GM23248 (cell line): ENCODE results near the gene DCAF6. TPM values are rescaled to one million over a fixed set of nuclear protein-coding genes. Genes with fewer than 3 reads are reported as not detected.

Source experiments
- DNase-seq: peaks from one replicate; pipeline ENCODE4 v3.0.0-alpha.2; 2015
- H2AFZ ChIP-seq: fragments of 200-600 bp; sonication (generic); 2 replicates; pipeline ENCODE4 v1.6.1; 2016; ENCODE audit warnings: antibody characterized with exemption
- H3F3A ChIP-seq: fragments of 200-600 bp; sonication (generic); 2 replicates; pipeline ENCODE4 v1.6.1; 2016; ENCODE audit warnings: mild to moderate bottlenecking, antibody characterized with exemption, mixed run types; ENCODE audit not compliant: insufficient read depth
- H3K27ac ChIP-seq: fragments of 200-600 bp; sonication (generic); 2 replicates; pipeline ENCODE4 v1.5.1; 2016; ENCODE audit warnings: mild to moderate bottlenecking
- H3K27me3 ChIP-seq: fragments of 200-600 bp; sonication (generic); replicated peaks from 2 replicates; pipeline ENCODE4 v1.6.1; 2016; ENCODE audit warnings: mild to moderate bottlenecking; ENCODE audit not compliant: insufficient read depth
- H3K36me3 ChIP-seq: fragments of 200-600 bp; sonication (generic); 2 replicates; pipeline ENCODE4 v1.6.1; 2016; ENCODE audit warnings: low read depth, mild to moderate bottlenecking
- H3K4me1 ChIP-seq: fragments of 200-600 bp; sonication (generic); 2 replicates; pipeline ENCODE4 v1.6.1; 2016; ENCODE audit warnings: mild to moderate bottlenecking; ENCODE audit not compliant: insufficient read depth
- H3K4me2 ChIP-seq: fragments of 200-600 bp; sonication (generic); one replicate; pipeline ENCODE4 v1.6.1; 2016; ENCODE audit warnings: mild to moderate bottlenecking; ENCODE audit not compliant: unreplicated experiment
- H3K4me3 ChIP-seq: fragments of 200-600 bp; sonication (generic); 2 replicates; pipeline ENCODE4 v1.5.1; 2016; ENCODE audit warnings: mild to moderate bottlenecking
- H3K79me2 ChIP-seq: fragments of 200-600 bp; sonication (generic); 2 replicates; pipeline ENCODE4 v1.6.1; 2016; ENCODE audit warnings: mild to moderate bottlenecking; ENCODE audit not compliant: insufficient read depth
- H3K9ac ChIP-seq: fragments of 200-600 bp; sonication (generic); 2 replicates; pipeline ENCODE4 v1.6.1; 2016; ENCODE audit warnings: mild to moderate bottlenecking
- H3K9me2 ChIP-seq: fragments of 200-600 bp; sonication (generic); 2 replicates; pipeline ENCODE4 v1.6.1; 2016; ENCODE audit warnings: mixed run types, mild to moderate bottlenecking, moderate library complexity; ENCODE audit not compliant: insufficient read depth
- H3K9me3 ChIP-seq: fragments of 200-600 bp; sonication (generic); one replicate; pipeline ENCODE4 v1.6.1; 2017; ENCODE audit warnings: low read depth
- H4K20me1 ChIP-seq: fragments of 200-600 bp; sonication (generic); 2 replicates; pipeline ENCODE4 v1.6.0; 2016; ENCODE audit not compliant: insufficient read depth
- EZH2 ChIP-seq: fragments of 200-600 bp; sonication (generic); IDR thresholded peaks from 2 replicates; pipeline ENCODE4 v1.6.1; 2018; ENCODE audit warnings: antibody characterized with exemption, mild to moderate bottlenecking; ENCODE audit not compliant: insufficient read depth, poor library complexity, severe bottlenecking
- EZH2phosphoT487 ChIP-seq: fragments of 200-600 bp; sonication (generic); IDR thresholded peaks from 2 replicates; pipeline ENCODE4 v1.6.1; 2018; ENCODE audit warnings: antibody characterized with exemption, moderate library complexity, mild to moderate bottlenecking, low read depth; ENCODE audit not compliant: insufficient read depth
- WGBS, 2 experiments: methylation state at CpG; one replicate each; pipeline ENCODE4 v1.1.6; 2015 to 2017; ENCODE audit warnings: low lambda C conversion rate in 2 of 2, low coverage in 1 of 2; ENCODE audit errors: missing lambda C conversion rate in 2 of 2; 5-methylcytosine and 5-hydroxymethylcytosine counted together
- in situ Hi-C: fragments of 300-500 bp; cut with MboI; formaldehyde crosslinking; loops from 2 replicates; pipeline ENCODE4 v1.15.0; 2020
- polyA plus RNA-seq: library from polyadenylated mRNA; unstranded; fragments of >200 nt; fragmentation: Nextera tagmentation; extraction: Ambion mirVana; gene quantifications from 2 replicates; pipeline ENCODE4 v1.2.1, GENCODE V29; 2016
- total RNA-seq: library from RNA; depleted of rRNA; stranded (reverse); fragments of >200 nt; shearing (Covaris generic); gene quantifications from 2 replicates; pipeline ENCODE4 v1.2.3, GENCODE V29; 2014

DCAF6 gene
- total and polyA plus RNA-seq, 2 experiments from 2014 or later: 63.4 to 99.6 TPM

GRCh38 chr1:167911413-167911812 is 25.1 kb upstream of the DCAF6 start:
- Histone ChIP-seq H3K4me3 (no peak overlapping the region), H3K9ac (no peak overlapping the region), H2AFZ (no peak overlapping the region), H3F3A (0 out of 2 replicates have a peak, but pooled peaks cover 3% of the 10 kb centered on the region), H3K4me2 (no peak overlapping the region), H3K9me3 (no peaks in the 10 kb centered on the region), H3K27ac (no peak overlapping the region), H3K27me3 (no peaks in the 10 kb centered on the region), H3K36me3 (peaks cover 16% of the 10 kb centered on the region), H4K20me1 (no peaks in the 10 kb centered on the region), H3K4me1 (peaks cover 2% of the 10 kb centered on the region; the same call in 1 of the 2 replicates), H3K9me2 (no peaks in the 10 kb centered on the region), H3K79me2 (no peaks in the 10 kb centered on the region)
- WGBS, 2 experiments: 78 to 81% methylated on average over 8 of the region's 8 CpGs
- DNase-seq: no peak
- TF ChIP-seq EZH2 (no peak), EZH2phosphoT487 (no peak)
- in situ Hi-C loops: no loop called here

- Histone ChIP-seq H2AFZ (no peak overlapping the region), H3K9ac (no peak overlapping the region), H3F3A (0 out of 2 replicates have a peak, but pooled peaks cover 3% of the 10 kb centered on the region), H3K4me1 (peaks cover 2% of the 10 kb centered on the region; the same call in 1 of the 2 replicates), H3K36me3 (peaks cover 24% of the 10 kb centered on the region), H3K27me3 (no peaks in the 10 kb centered on the region), H3K79me2 (no peaks in the 10 kb centered on the region), H3K27ac (no peak overlapping the region), H3K9me3 (no peaks in the 10 kb centered on the region), H3K4me2 (no peak overlapping the region), H3K9me2 (no peaks in the 10 kb centered on the region), H3K4me3 (no peak overlapping the region), H4K20me1 (no peaks in the 10 kb centered on the region)
- TF ChIP-seq EZH2: no peak
- TF ChIP-seq EZH2phosphoT487: no peak
- DNase-seq: no peak
- in situ Hi-C loops: no loop called here
- 82 to 83% methylated on average over 7 of the region's 7 CpGs for WGBS, 2 experiments
These were observed 24.2 kb upstream of the DCAF6 start for GRCh38 chr1:167912294-167912693.

DNA sequence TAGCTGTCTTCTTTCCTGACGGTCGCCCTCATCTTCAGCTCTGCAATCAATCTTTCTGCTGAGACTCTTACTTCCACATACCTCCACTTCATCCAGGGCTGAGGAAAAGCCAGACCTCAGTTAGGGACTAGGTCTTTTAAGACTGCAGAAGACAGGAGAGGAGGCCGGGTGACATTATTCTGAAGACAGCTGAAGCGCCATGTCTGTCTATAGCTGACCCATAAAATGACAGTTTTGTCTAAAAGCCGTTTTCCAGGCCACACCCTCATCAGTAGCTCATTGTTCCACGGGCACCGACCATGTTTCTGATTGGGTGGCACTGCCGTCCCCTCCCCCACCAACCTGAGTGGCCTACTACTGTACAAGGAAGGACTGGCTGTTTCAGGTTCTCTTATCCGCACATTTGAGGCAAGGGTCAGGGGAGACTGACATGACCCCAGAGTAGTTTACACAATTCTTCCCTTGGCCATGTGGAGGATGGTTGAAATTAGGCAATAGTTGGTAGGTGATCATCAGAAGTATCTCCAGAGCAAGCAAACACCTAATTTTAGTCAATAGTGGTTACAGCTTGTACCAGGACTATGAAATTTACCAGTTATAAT is 22.5 kb upstream of the DCAF6 start, which contains the start of gene ADCY10:
TSS of gene ADCY10 (minus strand) at position 240 of the 602 bp plus-strand sequence. CDS start 8,994 bp downstream, outside the sequence.
- in situ Hi-C loops: no loop called here
- Histone ChIP-seq H3K36me3 (peaks cover 32% of the 10 kb centered on the region), H3K4me2 (no peak within 1 kb of the TSS), H3K27me3 (no peaks in the 10 kb centered on the region), H3K9me2 (no peaks in the 10 kb centered on the region), H3K9ac (no peak within 1 kb of the TSS), H2AFZ (no peak within 1 kb of the TSS), H3K4me1 (peaks cover 2% of the 10 kb centered on the region; the same call in 1 of the 2 replicates), H3K79me2 (no peaks in the 10 kb centered on the region), H3F3A (0 out of 2 replicates have a peak, but pooled peaks cover 3% of the 10 kb centered on the region), H3K27ac (no peak within 1 kb of the TSS), H3K9me3 (no peaks in the 10 kb centered on the region), H3K4me3 (no peak within 1 kb of the TSS), H4K20me1 (no peaks in the 10 kb centered on the region)
- 89 to 90% methylated on average over 9 of the region's 9 CpGs for WGBS, 2 experiments
- TF ChIP-seq EZH2phosphoT487 (no peak), EZH2 (no peak)
- DNase-seq: no peak

DNA sequence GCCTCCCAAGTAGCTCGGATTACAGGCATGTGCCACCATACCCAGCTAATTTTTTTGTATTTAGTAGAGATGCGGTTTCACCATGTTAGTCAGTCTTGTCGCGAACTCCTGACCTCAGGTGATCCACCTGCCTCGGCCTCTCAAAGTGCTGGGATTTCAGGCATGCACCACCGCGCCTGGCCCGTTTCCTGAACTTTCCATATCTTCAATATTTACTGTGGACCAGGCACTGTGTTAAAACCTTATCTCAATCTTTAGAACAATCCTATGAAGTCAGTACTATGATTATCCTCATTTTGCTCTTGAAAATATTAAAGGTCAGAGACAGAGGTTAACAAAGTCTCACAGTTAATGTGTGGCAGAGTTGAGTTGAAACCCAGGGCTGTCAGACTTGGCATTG is 20.9 kb upstream of the DCAF6 start:
- in situ Hi-C loops: no loop called here
- Histone ChIP-seq H3K9me3 (no peaks in the 10 kb centered on the region), H3K27me3 (no peaks in the 10 kb centered on the region), H3K36me3 (peaks cover 32% of the 10 kb centered on the region), H2AFZ (no peak overlapping the region), H4K20me1 (no peaks in the 10 kb centered on the region), H3K9me2 (no peaks in the 10 kb centered on the region), H3K4me2 (no peak overlapping the region), H3F3A (0 out of 2 replicates have a peak, but pooled peaks cover 3% of the 10 kb centered on the region), H3K27ac (no peak overlapping the region), H3K79me2 (peaks cover 9% of the 10 kb centered on the region), H3K9ac (no peak overlapping the region), H3K4me3 (no peak overlapping the region), H3K4me1 (no peaks in the 10 kb centered on the region)
- DNase-seq: no peak
- 96 to 97% methylated on average over 8 of the region's 8 CpGs for WGBS, 2 experiments
- TF ChIP-seq EZH2phosphoT487 (no peak), EZH2 (no peak)
